ENCODE measurements around the gene LUZP1. TPM values are rescaled to one million over a fixed set of nuclear protein-coding genes. Genes with fewer than 3 reads are reported as not detected.

The LUZP1 gene
- total RNA-seq, 1 experiment from 2014 or later: 40.2 TPM

- POLR2A ChIA-PET: no interaction called here
- ATAC-seq: no peak
These were observed 41.9 kb downstream of the LUZP1 start for GRCh38 chr1:23126801-23127200.

DNA sequence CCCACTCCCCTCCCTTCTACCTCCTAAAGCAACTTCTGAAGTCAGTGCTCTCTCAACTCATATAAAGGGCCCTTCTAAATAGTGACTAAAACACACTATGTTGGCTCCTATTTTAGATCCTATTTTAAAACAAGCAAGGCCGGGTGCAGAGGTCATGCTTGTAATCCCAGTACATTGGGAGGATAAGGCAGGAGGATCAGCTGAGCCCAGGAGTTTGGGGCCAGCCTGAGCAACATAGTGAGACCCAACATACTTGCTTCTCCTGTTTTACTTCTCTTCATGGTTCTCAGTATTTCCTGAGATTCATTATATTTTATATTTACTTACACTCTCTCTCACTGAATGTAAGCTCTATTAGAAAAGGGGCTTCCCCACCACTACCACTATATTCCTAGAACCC lies 42.5 kb downstream of the LUZP1 start:
- ATAC-seq: no peak

More at GRCh38 chr1:23126801-23127200, 41.9 kb downstream of the LUZP1 start:
- H3K4me3 ChIP-seq (ENCODE audit: low read depth in 2 of 2, low read length in 2 of 2): no peak overlapping the region
- H3K4me1 ChIP-seq (ENCODE audit: control insufficient read depth, insufficient read depth, low read length): peaks cover 37% of the 10 kb centered on the region
- TF ChIP-seq CTCF (IDR thresholded peaks at IDR 0.05) (no peak), POLR2AphosphoS5 (IDR thresholded peaks at IDR 0.05; ENCODE audit: low read depth, low read length) (no peak), SIN3A (IDR thresholded peaks at IDR 0.05; ENCODE audit: borderline replicate concordance, insufficient read depth, low read depth, low read length) (no peak), TCF7L2 (IDR thresholded peaks at IDR 0.05; ENCODE audit: low read depth, low read length) (no peak)
- TF ChIP-seq, protein P1, sequence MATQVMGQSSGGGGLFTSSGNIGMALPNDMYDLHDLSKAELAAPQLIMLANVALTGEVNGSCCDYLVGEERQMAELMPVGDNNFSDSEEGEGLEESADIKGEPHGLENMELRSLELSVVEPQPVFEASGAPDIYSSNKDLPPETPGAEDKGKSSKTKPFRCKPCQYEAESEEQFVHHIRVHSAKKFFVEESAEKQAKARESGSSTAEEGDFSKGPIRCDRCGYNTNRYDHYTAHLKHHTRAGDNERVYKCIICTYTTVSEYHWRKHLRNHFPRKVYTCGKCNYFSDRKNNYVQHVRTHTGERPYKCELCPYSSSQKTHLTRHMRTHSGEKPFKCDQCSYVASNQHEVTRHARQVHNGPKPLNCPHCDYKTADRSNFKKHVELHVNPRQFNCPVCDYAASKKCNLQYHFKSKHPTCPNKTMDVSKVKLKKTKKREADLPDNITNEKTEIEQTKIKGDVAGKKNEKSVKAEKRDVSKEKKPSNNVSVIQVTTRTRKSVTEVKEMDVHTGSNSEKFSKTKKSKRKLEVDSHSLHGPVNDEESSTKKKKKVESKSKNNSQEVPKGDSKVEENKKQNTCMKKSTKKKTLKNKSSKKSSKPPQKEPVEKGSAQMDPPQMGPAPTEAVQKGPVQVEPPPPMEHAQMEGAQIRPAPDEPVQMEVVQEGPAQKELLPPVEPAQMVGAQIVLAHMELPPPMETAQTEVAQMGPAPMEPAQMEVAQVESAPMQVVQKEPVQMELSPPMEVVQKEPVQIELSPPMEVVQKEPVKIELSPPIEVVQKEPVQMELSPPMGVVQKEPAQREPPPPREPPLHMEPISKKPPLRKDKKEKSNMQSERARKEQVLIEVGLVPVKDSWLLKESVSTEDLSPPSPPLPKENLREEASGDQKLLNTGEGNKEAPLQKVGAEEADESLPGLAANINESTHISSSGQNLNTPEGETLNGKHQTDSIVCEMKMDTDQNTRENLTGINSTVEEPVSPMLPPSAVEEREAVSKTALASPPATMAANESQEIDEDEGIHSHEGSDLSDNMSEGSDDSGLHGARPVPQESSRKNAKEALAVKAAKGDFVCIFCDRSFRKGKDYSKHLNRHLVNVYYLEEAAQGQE (IDR thresholded peaks at IDR 0.05; ENCODE audit: insufficient read depth in 1 of 2, low read depth in 2 of 2, low read length in 1 of 2): no peak
- BruUV-seq (replicated peaks): no TSS peak
- no peaks in the 10 kb centered on the region for H3K36me3 ChIP-seq (ENCODE audit: control insufficient read depth, insufficient read depth, low read length)
- no peaks in the 10 kb centered on the region for H3K9me3 ChIP-seq (ENCODE audit: control insufficient read depth, insufficient read depth, low read depth, low read length)
- H3K27me3 ChIP-seq (ENCODE audit: control insufficient read depth, insufficient read depth, low read length): no peaks in the 10 kb centered on the region
- CTCF ChIA-PET: no interaction called here
- no peak for DNase-seq (ENCODE audit: low read depth, low spot score)
- in situ Hi-C loops (cut with HindIII; ENCODE audit: low pct_unique_long_range_greater_than_20kb, low sequenced_read_pairs): no loop called here
- H3K27ac ChIP-seq (ENCODE audit: low read length): no peak overlapping the region
- intact Hi-C loops (cut with micrococcal nuclease; ENCODE audit: unreplicated experiment): no loop called here

More for the DNA sequence above, 42.5 kb downstream of the LUZP1 start:
- Histone ChIP-seq H3K36me3 (ENCODE audit: control insufficient read depth, insufficient read depth, low read length) (no peaks in the 10 kb centered on the region), H3K27me3 (ENCODE audit: control insufficient read depth, insufficient read depth, low read length) (no peaks in the 10 kb centered on the region), H3K4me3 (ENCODE audit: low read depth in 2 of 2, low read length in 2 of 2) (no peak overlapping the region), H3K4me1 (ENCODE audit: control insufficient read depth, insufficient read depth, low read length) (peaks cover 37% of the 10 kb centered on the region), H3K9me3 (ENCODE audit: control insufficient read depth, insufficient read depth, low read depth, low read length) (no peaks in the 10 kb centered on the region), H3K27ac (ENCODE audit: low read length) (peak overlapping the region; percentile 34; the same call in 1 of the 2 replicates)
- in situ Hi-C loops (cut with HindIII; ENCODE audit: low pct_unique_long_range_greater_than_20kb, low sequenced_read_pairs) (no loop called here), intact Hi-C loops (cut with micrococcal nuclease; ENCODE audit: unreplicated experiment) (no loop called here)
- no peak for TF ChIP-seq TCF7L2 (IDR thresholded peaks at IDR 0.05; ENCODE audit: low read depth, low read length)
- TF ChIP-seq, protein P1 (IDR thresholded peaks at IDR 0.05; ENCODE audit: insufficient read depth in 1 of 2, low read depth in 2 of 2, low read length in 1 of 2): no peak
- TF ChIP-seq POLR2AphosphoS5 (IDR thresholded peaks at IDR 0.05; ENCODE audit: low read depth, low read length): no peak
- TF ChIP-seq CTCF (IDR thresholded peaks at IDR 0.05): no peak
- no peak for TF ChIP-seq SIN3A (IDR thresholded peaks at IDR 0.05; ENCODE audit: borderline replicate concordance, insufficient read depth, low read depth, low read length)
- no peak for DNase-seq (ENCODE audit: low read depth, low spot score)
- no TSS peak for BruUV-seq (replicated peaks)
- POLR2A ChIA-PET: no interaction called here
- CTCF ChIA-PET: no interaction called here

Data from Panc1 (cell line).